IPS-15b (cell line): Measurements from ENCODE around the gene FBN3.

ENCODE experiments used
- H3K27me3 ChIP-seq: one replicate; pipeline ENCODE4 v1.6.1; 2013; ENCODE audit warnings: low read length; ENCODE audit not compliant: control insufficient read depth, insufficient read depth
- H3K36me3 ChIP-seq: one replicate; pipeline ENCODE4 v1.6.1; 2013; ENCODE audit warnings: low read length; ENCODE audit not compliant: control insufficient read depth, insufficient read depth
- H3K4me1 ChIP-seq: one replicate; pipeline ENCODE4 v1.6.1; 2013; ENCODE audit warnings: mild to moderate bottlenecking, low read length; ENCODE audit not compliant: control insufficient read depth, insufficient read depth
- H3K4me3 ChIP-seq: one replicate; pipeline ENCODE4 v1.5.1; 2013; ENCODE audit warnings: low read depth, low read length
- H3K9ac ChIP-seq: one replicate; pipeline ENCODE4 v1.6.1; 2013; ENCODE audit warnings: low read depth, mild to moderate bottlenecking, low read length
- H3K9me3 ChIP-seq: one replicate; pipeline ENCODE4 v1.6.1; 2013; ENCODE audit warnings: mild to moderate bottlenecking, low read length; ENCODE audit not compliant: control insufficient read depth, insufficient read depth

The FBN3 gene

DNA sequence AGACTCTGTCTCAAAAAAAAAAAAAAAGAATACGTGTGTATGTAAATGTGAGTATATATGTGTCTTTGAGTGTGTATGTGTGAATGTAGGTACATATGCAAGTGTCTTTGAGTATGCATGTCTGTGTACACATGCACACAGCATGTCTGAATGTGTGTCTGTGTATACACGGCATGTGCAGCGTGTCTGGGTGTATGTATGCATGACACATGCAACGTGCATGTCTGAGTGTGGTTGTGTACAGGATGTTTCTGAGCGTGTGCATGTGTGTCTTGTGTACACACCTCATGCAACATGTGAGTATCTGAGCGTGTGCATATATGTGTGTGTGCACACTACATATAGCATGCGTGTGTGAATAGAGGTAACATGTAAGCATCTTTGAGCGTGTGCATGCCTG is 20.8 kb downstream of the FBN3 start:
- no peaks in the 10 kb centered on the region for H3K27me3 ChIP-seq
- H3K4me1 ChIP-seq = no peaks in the 10 kb centered on the region
- no peaks in the 10 kb centered on the region for H3K9me3 ChIP-seq
- peaks cover 41% of the 10 kb centered on the region for H3K36me3 ChIP-seq
- no peak overlapping the region for H3K4me3 ChIP-seq
- H3K9ac ChIP-seq = no peak overlapping the region

- peaks cover 36% of the 10 kb centered on the region for H3K36me3 ChIP-seq
Measured at GRCh38 chr19:8127311-8127710, 22.1 kb downstream of the FBN3 start.

DNA sequence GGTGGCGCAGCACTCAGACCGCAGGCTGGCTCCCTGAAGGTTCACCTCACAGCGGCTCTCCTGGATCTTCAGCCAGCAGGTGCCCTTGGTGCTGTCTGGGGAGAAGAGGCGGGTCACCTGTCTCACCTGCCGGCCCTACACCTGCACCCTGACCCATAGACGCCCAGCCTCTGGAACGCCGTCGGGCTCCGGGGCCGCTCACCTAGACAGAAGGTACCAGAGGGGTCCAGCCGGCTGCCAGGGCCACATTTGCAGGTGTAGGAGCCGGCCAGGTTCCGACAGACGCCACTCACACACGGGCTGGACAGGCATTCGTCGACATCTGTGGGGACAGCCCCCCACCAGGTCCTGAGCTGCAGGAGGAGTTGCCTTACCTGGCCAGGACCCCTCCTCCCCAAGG is 22.9 kb downstream of the FBN3 start:
- no peak overlapping the region for H3K4me3 ChIP-seq
- H3K36me3 ChIP-seq = peaks cover 36% of the 10 kb centered on the region
- no peaks in the 10 kb centered on the region for H3K4me1 ChIP-seq
- H3K9ac ChIP-seq = no peak overlapping the region
- no peaks in the 10 kb centered on the region for H3K9me3 ChIP-seq
- no peaks in the 10 kb centered on the region for H3K27me3 ChIP-seq

More at GRCh38 chr19:8127311-8127710, 22.1 kb downstream of the FBN3 start:
- no peaks in the 10 kb centered on the region for H3K27me3 ChIP-seq
- H3K9me3 ChIP-seq = no peaks in the 10 kb centered on the region
- H3K4me3 ChIP-seq = no peak overlapping the region
- no peak overlapping the region for H3K9ac ChIP-seq
- H3K4me1 ChIP-seq = no peaks in the 10 kb centered on the region

GRCh38 chr19:8126008-8126407 is 23.4 kb downstream of the FBN3 start:
- Histone ChIP-seq H3K36me3 (peaks cover 37% of the 10 kb centered on the region), H3K27me3 (no peaks in the 10 kb centered on the region), H3K4me1 (no peaks in the 10 kb centered on the region), H3K9ac (no peak overlapping the region), H3K9me3 (no peaks in the 10 kb centered on the region), H3K4me3 (no peak overlapping the region)

DNA sequence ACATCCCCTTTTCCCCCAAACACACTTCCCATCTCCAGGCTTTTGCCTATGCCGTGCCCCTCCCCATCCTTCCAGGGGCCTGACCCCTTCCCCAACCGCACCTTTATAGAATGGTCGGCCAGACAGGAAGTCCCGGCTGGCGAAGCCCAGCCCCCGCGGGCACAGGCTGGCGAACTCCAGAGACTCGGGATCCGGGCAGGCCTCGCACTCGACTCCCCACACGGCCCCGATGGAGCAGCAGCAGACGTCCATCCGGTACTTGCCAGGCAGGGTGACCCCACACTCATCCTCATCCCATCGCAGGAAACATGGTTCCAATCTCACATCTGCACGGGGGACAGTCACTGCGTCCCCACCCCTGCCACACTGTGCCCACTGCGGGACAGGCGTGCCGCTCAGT is 25.7 kb downstream of the FBN3 start:
- Histone ChIP-seq H3K36me3 (peaks cover 25% of the 10 kb centered on the region), H3K27me3 (no peaks in the 10 kb centered on the region), H3K4me1 (peaks cover 3% of the 10 kb centered on the region), H3K4me3 (no peak overlapping the region), H3K9ac (no peak overlapping the region), H3K9me3 (no peaks in the 10 kb centered on the region)

GRCh38 chr19:8120636-8121480 is 28.5 kb downstream of the FBN3 start:
- H3K9ac ChIP-seq = no peak overlapping the region
- H3K36me3 ChIP-seq = peaks cover 22% of the 10 kb centered on the region
- H3K27me3 ChIP-seq = no peaks in the 10 kb centered on the region
- no peak overlapping the region for H3K4me3 ChIP-seq
- no peaks in the 10 kb centered on the region for H3K9me3 ChIP-seq
- peaks cover 3% of the 10 kb centered on the region for H3K4me1 ChIP-seq

DNA sequence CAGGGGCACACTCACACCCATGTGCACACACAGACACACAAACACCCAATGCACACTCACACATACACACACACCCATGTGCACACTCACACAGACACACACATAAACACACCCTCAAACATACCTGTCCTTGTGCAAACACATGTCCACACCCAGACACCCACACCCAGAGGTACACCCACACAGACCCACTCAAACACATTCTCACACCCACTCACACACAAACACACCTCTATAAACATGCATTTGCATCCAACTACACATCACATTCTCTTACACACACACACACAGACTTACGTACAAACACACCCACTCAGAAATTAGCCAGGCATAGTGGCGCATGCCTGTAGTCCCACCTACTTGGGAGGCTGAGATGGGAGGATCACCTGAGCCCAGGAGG is 31.4 kb downstream of the FBN3 start:
- Histone ChIP-seq H3K9ac (no peak overlapping the region), H3K9me3 (no peaks in the 10 kb centered on the region), H3K36me3 (peaks cover 15% of the 10 kb centered on the region), H3K27me3 (no peaks in the 10 kb centered on the region), H3K4me1 (peaks cover 3% of the 10 kb centered on the region), H3K4me3 (no peak overlapping the region)

- Histone ChIP-seq H3K36me3 (peaks cover 15% of the 10 kb centered on the region), H3K9ac (no peak overlapping the region), H3K27me3 (no peaks in the 10 kb centered on the region), H3K9me3 (no peaks in the 10 kb centered on the region), H3K4me3 (no peak overlapping the region), H3K4me1 (peaks cover 3% of the 10 kb centered on the region)
Measured at GRCh38 chr19:8116437-8117293, 32.7 kb downstream of the FBN3 start.

DNA sequence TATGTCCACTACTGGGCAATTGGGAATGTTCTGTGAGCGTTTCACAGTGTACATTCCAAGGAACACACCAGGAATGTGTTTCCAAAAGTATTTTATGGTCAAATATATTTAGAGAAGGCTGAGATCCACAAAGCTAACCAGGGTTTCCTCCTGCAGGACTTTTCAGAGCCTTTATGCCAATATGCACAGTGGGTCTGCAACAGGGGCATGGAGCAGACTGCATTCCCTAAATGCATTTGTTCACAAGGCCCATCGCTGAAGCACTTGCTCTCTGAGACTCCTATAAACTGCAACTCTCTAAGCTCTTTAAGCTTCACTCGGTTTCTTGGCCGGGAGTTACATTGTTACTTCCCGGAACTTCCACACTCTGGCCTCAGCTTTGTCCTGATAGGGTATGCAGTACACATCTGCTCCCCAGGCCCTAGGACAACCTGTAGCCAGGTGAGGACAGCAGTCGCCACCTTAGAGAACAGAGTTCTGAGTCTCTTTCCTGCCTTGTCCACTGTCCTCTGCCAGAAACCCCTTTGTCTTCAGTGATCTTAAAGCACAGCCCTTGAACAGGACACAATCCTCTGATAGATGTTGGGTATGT is 33.5 kb downstream of the FBN3 start:
- Histone ChIP-seq H3K9ac (no peak overlapping the region), H3K4me1 (peaks cover 2% of the 10 kb centered on the region), H3K4me3 (no peak overlapping the region), H3K9me3 (no peaks in the 10 kb centered on the region), H3K27me3 (no peaks in the 10 kb centered on the region), H3K36me3 (peaks cover 15% of the 10 kb centered on the region)

DNA sequence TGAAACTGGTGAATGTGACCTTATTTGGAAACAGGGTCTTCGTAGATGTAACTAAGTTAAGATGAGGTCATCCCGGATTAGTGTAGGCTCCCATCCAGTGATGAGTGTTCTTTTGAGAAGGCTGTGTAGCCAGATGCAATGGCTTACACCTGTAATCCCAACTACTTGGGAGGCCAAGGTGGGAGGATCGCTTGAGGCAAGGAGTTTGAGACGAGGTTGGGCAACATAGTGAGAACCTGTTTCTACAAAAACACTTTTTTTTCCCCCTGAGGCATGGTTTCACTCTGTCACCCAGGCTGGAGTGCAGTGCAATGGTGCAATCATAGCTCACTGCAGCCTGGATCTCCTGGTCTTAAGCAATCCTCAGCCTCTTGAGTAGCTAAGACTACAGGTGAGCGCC is 36.4 kb downstream of the FBN3 start:
- H3K4me3 ChIP-seq = no peak overlapping the region
- no peaks in the 10 kb centered on the region for H3K27me3 ChIP-seq
- H3K9ac ChIP-seq = no peak overlapping the region
- no peaks in the 10 kb centered on the region for H3K4me1 ChIP-seq
- H3K9me3 ChIP-seq = no peaks in the 10 kb centered on the region
- H3K36me3 ChIP-seq = peaks cover 19% of the 10 kb centered on the region

DNA sequence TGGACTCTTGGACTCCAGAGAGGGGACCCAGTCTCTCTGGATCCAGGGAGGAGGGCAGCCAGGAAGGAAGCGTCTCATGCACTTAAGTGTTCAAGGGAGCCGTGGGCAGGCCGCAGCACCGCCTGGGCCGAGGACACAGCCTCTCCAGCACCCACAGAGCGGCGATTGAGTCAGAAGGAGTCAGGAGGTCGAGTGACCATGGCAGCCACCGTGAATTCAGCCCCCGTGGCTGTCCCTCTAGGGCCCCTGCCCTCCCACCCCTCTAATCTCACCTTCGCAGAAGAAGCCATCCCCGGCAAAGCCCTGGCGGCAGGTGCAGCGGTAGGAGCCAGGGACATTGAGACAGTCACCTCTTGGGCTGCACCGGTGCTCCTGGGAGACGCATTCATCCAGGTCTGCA is 38.0 kb downstream of the FBN3 start:
- no peaks in the 10 kb centered on the region for H3K9me3 ChIP-seq
- no peaks in the 10 kb centered on the region for H3K27me3 ChIP-seq
- H3K36me3 ChIP-seq = peaks cover 23% of the 10 kb centered on the region
- no peaks in the 10 kb centered on the region for H3K4me1 ChIP-seq
- no peak overlapping the region for H3K4me3 ChIP-seq
- no peak overlapping the region for H3K9ac ChIP-seq
